Thoracic aorta (tissue), 2 donors: ENCODE data around the gene ADGRB2. TPM values are rescaled to one million over a fixed set of nuclear protein-coding genes. Genes with fewer than 3 reads are reported as not detected.

Experiments
- ATAC-seq: fragments of 150-250 bp; one replicate; pipeline ENCODE4 v1.8.0; 2017; ENCODE audit warnings: low read depth; ENCODE audit not compliant: insufficient number of reproducible peaks, low FRiP score
- DNase-seq: peaks from one replicate; pipeline ENCODE4 v3.0.0-alpha.2; 2020; ENCODE audit warnings: low spot score
- H3K27ac ChIP-seq, 2 donors: fragments of 200-600 bp; sonication (generic); 1 replicate in 1 of 2; 2 replicates in 1 of 2; pipeline ENCODE4 v1.5.1; 2016; ENCODE audit warnings: mild to moderate bottlenecking in 2 of 2, moderate library complexity in 2 of 2
- H3K27me3 ChIP-seq: fragments of 200-600 bp; sonication (generic); replicated peaks from 2 replicates; pipeline ENCODE4 v1.6.0; 2016; ENCODE audit warnings: mild to moderate bottlenecking; ENCODE audit not compliant: insufficient read depth
- H3K36me3 ChIP-seq: fragments of 200-600 bp; sonication (generic); one replicate; pipeline ENCODE4 v1.5.1; 2016
- H3K4me1 ChIP-seq, 2 donors: fragments of 200-600 bp; sonication (generic); 1 replicate in 1 of 2; 2 replicates in 1 of 2; pipeline versions ENCODE4 v1.5.1 to v1.6.0; 2016; ENCODE audit warnings: low read depth in 2 of 2, mild to moderate bottlenecking in 1 of 2; ENCODE audit not compliant: control insufficient read depth in 1 of 2
- H3K4me3 ChIP-seq: fragments of 200-600 bp; sonication (generic); 2 replicates; pipeline ENCODE4 v1.5.1; 2016; ENCODE audit warnings: mild to moderate bottlenecking
- H3K9me3 ChIP-seq: fragments of 200-600 bp; sonication (generic); 2 replicates; pipeline ENCODE4 v1.5.1; 2016
- CTCF ChIP-seq: fragments of 200-600 bp; sonication (generic); IDR thresholded peaks from one replicate; pipeline ENCODE4 v1.5.1; 2019; ENCODE audit warnings: antibody characterized with exemption
- total RNA-seq, 2 donors: library from RNA; depleted of rRNA; stranded (reverse); fragments of >200 nt; gene quantifications; one replicate each; pipeline versions ENCODE4 v1.1.0 to v1.2.3, GENCODE V29; 2016

The ADGRB2 gene
- total RNA-seq, 2 donors from 2014 or later: 1.5 TPM

GRCh38 chr1:31793586-31794285 lies 29.6 kb upstream of the ADGRB2 start:
- Histone ChIP-seq H3K36me3 (no peaks in the 10 kb centered on the region), H3K4me3 (no peak overlapping the region), H3K4me1 (peaks cover 5 to 9% of the 10 kb centered on the region in 2 donors), H3K27me3 (no peaks in the 10 kb centered on the region), H3K9me3 (no peaks in the 10 kb centered on the region), H3K27ac (no peak overlapping the region)
- ATAC-seq (no peak), DNase-seq (no peak)
- no peak for TF ChIP-seq CTCF

- no peak for DNase-seq
- H3K4me3 ChIP-seq: no peak overlapping the region
- H3K27me3 ChIP-seq: no peaks in the 10 kb centered on the region
- no peaks in the 10 kb centered on the region for H3K9me3 ChIP-seq
- TF ChIP-seq CTCF: no peak
- H3K27ac ChIP-seq: no peak overlapping the region
- ATAC-seq: no peak
- H3K4me1 ChIP-seq: peaks cover 2 to 5% of the 10 kb centered on the region in 2 donors
- H3K36me3 ChIP-seq: no peaks in the 10 kb centered on the region
Measured at GRCh38 chr1:31793086-31793485, 28.9 kb upstream of the ADGRB2 start.

GRCh38 chr1:31792541-31792940 lies 28.4 kb upstream of the ADGRB2 start:
- Histone ChIP-seq H3K27me3 (no peaks in the 10 kb centered on the region), H3K36me3 (no peaks in the 10 kb centered on the region), H3K4me3 (no peak overlapping the region), H3K27ac (no peak overlapping the region), H3K4me1 (peaks cover 0 to 4% of the 10 kb centered on the region in 2 donors), H3K9me3 (no peaks in the 10 kb centered on the region)
- DNase-seq (no peak), ATAC-seq (no peak)
- no peak for TF ChIP-seq CTCF

- ATAC-seq: no peak
- Histone ChIP-seq H3K4me1 (peaks cover 0 to 4% of the 10 kb centered on the region in 2 donors), H3K27me3 (no peaks in the 10 kb centered on the region), H3K9me3 (no peaks in the 10 kb centered on the region), H3K4me3 (no peak overlapping the region), H3K36me3 (no peaks in the 10 kb centered on the region), H3K27ac (no peak overlapping the region)
- no peak for TF ChIP-seq CTCF
- DNase-seq: no peak
Measured at GRCh38 chr1:31792116-31792515, 28.0 kb upstream of the ADGRB2 start.

GRCh38 chr1:31791131-31791858 lies 27.2 kb upstream of the ADGRB2 start:
- no peak for TF ChIP-seq CTCF
- DNase-seq: no peak
- no peaks in the 10 kb centered on the region for H3K36me3 ChIP-seq

More at GRCh38 chr1:31791131-31791858, 27.2 kb upstream of the ADGRB2 start:
- no peak for ATAC-seq
- Histone ChIP-seq H3K27me3 (no peaks in the 10 kb centered on the region), H3K4me3 (no peak overlapping the region), H3K4me1 (peaks cover 0 to 4% of the 10 kb centered on the region in 2 donors), H3K27ac (no peak overlapping the region), H3K9me3 (no peaks in the 10 kb centered on the region)
